GM19193 (cell line): Measurements from ENCODE around the gene RASGRP1.

Experiments
- POLR2A ChIP-seq: IDR thresholded peaks from 4 replicates; pipeline ENCODE4 v1.6.1; 2011; ENCODE audit not compliant: insufficient read depth, insufficient read length; ENCODE audit errors: extremely low read depth

RASGRP1 gene

GRCh38 chr15:38564557-38565286 is at the start of gene RASGRP1:
TSS of gene RASGRP1 (minus strand) at chr15:38564814. CDS start at chr15:38564628, 186 bp downstream.
- TF ChIP-seq POLR2A = peak; percentile 64

DNA sequence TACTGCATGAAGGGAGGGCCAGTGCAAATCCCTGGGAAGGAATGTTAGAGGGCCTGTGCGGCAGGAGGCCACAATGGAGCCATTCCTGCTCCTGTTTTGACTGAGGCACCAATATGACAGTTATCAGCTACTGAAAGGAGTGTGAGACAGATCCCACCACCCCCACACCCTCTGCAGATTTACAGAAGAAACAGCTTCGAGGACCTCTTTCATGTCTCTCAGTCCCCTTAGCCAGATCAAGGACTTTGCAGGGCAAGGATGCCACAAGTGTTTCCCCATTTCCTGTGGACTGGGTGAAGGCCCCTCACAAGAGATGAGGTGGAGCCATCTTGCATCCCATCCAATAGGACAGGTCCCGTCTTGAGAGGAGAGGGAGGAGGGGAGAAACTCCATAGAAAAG is 48.5 kb upstream of the RASGRP1 start:
- TF ChIP-seq POLR2A = no peak

DNA sequence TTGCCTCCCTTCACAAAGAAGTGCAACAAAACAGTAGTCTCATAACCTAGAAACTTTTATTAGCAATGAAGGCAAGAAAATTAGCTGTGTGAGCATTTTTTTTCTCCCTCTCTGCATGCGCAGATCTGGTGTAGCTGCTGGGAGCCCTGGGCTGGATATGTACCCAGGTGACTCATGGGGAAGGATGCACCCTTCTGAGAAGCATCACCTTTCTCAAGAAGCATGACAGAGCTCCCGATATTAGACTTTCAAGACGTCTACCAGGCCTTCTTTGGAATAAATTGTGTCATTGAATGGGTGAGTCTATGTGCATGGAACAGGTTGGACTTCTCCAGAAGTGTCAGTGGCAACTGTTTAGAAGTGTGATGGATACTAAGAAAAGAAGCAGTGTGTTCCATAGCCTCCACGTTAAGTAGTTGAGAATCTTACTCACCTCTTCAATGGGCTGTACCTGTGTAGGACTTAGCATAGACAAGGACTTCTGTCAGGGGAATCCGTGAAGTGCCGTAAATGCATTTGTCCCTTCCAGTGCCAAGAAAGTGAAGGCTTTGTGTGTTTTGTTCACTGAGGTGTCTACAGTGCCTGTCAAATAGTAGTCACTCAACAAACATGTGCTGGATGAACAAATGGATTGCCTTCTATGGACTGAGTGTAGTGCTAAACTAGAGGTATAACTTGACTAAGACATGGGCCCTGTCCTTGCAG is 47.7 kb upstream of the RASGRP1 start:
- TF ChIP-seq POLR2A = no peak

DNA sequence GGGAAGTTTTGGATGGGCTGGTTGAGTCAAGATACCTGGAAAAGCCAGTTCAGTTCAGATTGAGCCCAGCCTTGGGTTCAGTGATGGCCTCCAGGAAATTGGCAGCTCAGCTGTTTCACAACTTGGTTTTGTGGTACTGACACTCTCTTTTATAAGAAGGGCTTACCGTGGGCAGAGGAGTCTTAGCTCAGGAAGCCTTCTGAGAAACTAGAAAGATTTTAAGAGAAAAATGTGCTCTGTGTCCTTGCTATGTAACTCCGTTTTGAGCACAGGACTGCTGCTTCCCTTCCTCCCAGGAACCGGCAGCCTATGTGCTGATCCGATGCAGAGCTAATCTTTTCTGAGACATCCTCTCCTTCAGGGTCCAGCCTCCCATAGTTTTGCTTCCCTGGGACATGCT is 46.6 kb upstream of the RASGRP1 start:
- no peak for TF ChIP-seq POLR2A

- TF ChIP-seq POLR2A = no peak
These were observed 46.1 kb upstream of the RASGRP1 start for GRCh38 chr15:38610748-38611147.

DNA sequence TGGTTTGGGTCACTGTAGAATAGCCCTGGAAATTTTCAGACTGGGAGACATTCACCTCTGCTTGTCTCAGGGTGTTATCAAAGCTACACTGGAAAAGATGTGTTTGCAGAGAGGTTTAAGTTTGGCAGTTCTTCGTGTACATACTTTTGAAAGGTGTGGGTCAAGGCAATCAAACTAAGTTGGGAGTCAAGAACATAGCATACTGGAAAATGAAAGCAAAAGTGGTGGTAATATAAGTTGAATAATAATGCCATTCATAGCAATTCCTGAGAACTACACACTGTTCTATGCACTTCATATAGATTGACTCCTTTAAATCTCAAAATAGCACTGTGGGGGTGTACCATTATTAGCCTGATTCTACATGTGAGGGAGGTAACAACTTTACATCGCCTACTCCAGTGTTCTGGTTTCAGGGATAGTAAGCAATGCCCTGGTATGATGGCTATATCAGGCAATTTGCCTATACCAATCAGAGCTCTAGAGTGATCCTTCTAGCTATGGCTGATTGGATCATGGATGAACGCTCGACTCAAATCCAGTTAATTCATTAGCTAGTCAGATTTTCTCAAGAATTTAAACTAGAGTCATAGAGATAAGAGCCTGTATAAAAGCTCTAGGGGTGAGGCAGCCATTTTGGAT is 44.6 kb upstream of the RASGRP1 start:
- TF ChIP-seq POLR2A = no peak

GRCh38 chr15:38608682-38609081 is 44.1 kb upstream of the RASGRP1 start:
- TF ChIP-seq POLR2A = no peak

DNA sequence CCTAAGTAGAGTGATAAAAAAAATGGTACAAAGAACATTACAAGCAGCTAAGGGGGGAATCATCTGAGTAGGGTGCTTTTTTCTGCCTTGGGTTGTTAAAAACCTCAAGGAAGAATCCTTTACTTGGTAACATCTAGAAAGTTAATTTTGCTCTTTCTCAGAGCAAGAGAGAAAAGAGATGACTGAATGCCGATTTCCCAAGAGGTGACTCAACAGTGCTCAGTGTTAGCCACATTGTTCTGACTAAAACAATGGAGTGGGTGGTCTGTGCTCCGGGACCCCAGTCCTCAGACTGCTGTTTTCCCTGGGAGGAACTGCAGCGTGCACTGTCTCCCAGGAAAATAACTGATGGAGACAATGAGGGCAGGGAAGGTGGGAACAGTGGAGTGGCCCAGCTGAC is 41.1 kb upstream of the RASGRP1 start:
- TF ChIP-seq POLR2A = no peak

DNA sequence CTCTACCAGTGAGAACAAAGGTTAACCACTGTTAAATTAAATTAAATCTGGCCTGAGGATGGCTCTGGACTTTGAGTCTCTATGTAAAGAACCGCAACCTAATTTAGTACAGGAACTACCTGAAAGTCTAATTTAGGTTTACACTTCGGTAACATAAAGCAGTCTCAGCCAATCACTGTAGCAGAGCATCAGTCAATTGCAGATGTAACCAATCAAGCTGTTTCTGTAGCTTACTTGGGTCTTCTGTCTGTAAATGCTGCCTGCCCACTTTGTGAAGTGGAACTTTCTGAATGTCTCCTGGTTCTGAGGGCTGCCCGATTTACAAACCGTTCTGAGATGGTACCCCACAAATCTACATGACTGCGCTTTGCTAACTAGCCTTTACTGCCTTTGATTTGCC is 39.1 kb upstream of the RASGRP1 start:
- no peak for TF ChIP-seq POLR2A

- no peak for TF ChIP-seq POLR2A
These were observed 38.5 kb upstream of the RASGRP1 start for GRCh38 chr15:38602910-38603670.

- TF ChIP-seq POLR2A = no peak
These were observed 35.6 kb upstream of the RASGRP1 start for GRCh38 chr15:38600236-38600635.

- TF ChIP-seq POLR2A = no peak
These were observed 34.1 kb upstream of the RASGRP1 start for GRCh38 chr15:38598749-38599148.

- TF ChIP-seq POLR2A = no peak
These were observed 32.7 kb upstream of the RASGRP1 start for GRCh38 chr15:38597219-38597800.

DNA sequence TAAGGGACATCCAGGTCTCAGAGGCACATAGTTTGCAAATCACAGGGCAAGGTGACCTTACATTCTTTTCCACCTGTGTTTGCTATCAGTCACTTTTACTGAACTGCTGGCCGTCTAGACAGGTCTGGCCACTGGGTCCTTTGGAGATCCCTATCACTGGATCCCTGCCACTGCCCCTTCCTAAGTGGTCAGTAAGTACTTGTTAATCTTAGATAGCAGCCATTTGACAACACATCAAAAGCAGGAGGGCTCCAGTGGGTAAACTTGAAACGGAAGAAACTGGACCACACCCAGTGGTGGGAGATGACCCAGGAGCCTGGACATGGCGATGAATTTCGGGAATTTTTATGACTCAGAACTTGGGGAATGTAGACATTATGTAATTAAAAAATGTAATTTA is 28.9 kb upstream of the RASGRP1 start:
- TF ChIP-seq POLR2A = no peak

DNA sequence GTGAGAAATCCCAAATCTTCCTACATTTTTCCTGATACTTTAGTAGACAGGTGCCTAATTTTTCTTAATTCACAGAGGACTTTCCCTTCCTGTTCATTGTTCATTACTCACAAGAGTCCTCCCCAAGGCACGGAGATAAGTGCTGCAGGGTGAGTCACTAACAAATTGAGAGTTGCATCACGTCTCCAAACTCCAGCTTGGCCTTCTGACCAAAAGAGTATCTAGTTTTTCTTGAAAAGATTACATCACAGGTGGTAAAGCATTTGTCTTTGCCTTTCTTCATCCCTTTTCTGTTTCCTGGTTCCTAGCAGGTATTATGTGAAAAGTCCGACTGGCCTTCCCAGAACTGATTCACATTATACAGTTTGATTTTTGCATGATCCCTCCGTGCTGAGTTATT is 24.9 kb upstream of the RASGRP1 start:
- no peak for TF ChIP-seq POLR2A
